PC-9 (cell line): Measurements from ENCODE around the gene SLC8A1. TPM values are rescaled to one million over a fixed set of nuclear protein-coding genes. Genes with fewer than 3 reads are reported as not detected.

Source experiments
- BruUV-seq: library from RNA; stranded (reverse); fragments of 400-500 nt; replicated peaks from 2 replicates; lab custom pipeline; 2021; lab: Mats Ljungman, UMichigan
- CTCF ChIA-PET: fragments of 300-600 bp; sonication (Branson Sonifier 250); formaldehyde crosslinking; loops from one replicate; lab custom pipeline; 2022; ENCODE audit warnings: antibody characterized with exemption; lab: Charles Lee
- POLR2A ChIA-PET: fragments of 300-600 bp; sonication (Branson Sonifier 250); formaldehyde crosslinking; loops from one replicate; lab custom pipeline; 2022; ENCODE audit warnings: antibody characterized with exemption; ENCODE audit not compliant: unreplicated experiment; lab: Charles Lee
- DNase-seq, 2 experiments: peaks; one replicate each; pipeline versions ENCODE4 v3.0.0 to v3.0.0-alpha.2; 2015 to 2022; ENCODE audit warnings: mixed read lengths in 1 of 2
- H2AFZ ChIP-seq: fragments of 200-600 bp; sonication (generic); 2 replicates; pipeline ENCODE4 v1.8.1; 2017; ENCODE audit warnings: antibody characterized with exemption
- H3F3A ChIP-seq: fragments of 200-600 bp; sonication (generic); 2 replicates; pipeline ENCODE4 v1.8.1; 2017; ENCODE audit warnings: antibody characterized with exemption, mild to moderate bottlenecking, low read depth; ENCODE audit not compliant: insufficient read depth
- H3K27ac ChIP-seq: fragments of 200-600 bp; sonication (generic); 2 replicates; pipeline ENCODE4 v1.6.1; 2016; ENCODE audit warnings: mixed run types
- H3K27me3 ChIP-seq: fragments of 200-600 bp; sonication (generic); 2 replicates; pipeline ENCODE4 v1.6.1; 2016; ENCODE audit warnings: low read depth, mixed run types; ENCODE audit not compliant: insufficient read depth
- H3K36me3 ChIP-seq: fragments of 200-600 bp; sonication (generic); 2 replicates; pipeline ENCODE4 v1.6.1; 2016; ENCODE audit warnings: low read depth, mixed run types
- H3K4me1 ChIP-seq: fragments of 200-600 bp; sonication (generic); replicated peaks from 2 replicates; pipeline ENCODE4 v1.6.1; 2016; ENCODE audit warnings: mixed run types; ENCODE audit not compliant: insufficient read depth
- H3K4me2 ChIP-seq: fragments of 200-600 bp; sonication (generic); 2 replicates; pipeline ENCODE4 v1.6.1; 2017; ENCODE audit warnings: mixed run types
- H3K4me3 ChIP-seq: fragments of 200-600 bp; sonication (generic); 2 replicates; pipeline ENCODE4 v1.6.1; 2016; ENCODE audit warnings: mixed run types
- H3K79me2 ChIP-seq: fragments of 200-600 bp; sonication (generic); 2 replicates; pipeline ENCODE4 v1.6.1; 2017; ENCODE audit warnings: low read depth, mixed run types
- H3K9me2 ChIP-seq: fragments of 200-600 bp; sonication (generic); 2 replicates; pipeline ENCODE4 v1.8.1; 2017; ENCODE audit warnings: mild to moderate bottlenecking; ENCODE audit not compliant: insufficient read depth
- H3K9me3 ChIP-seq: fragments of 200-600 bp; sonication (generic); 2 replicates; pipeline ENCODE4 v1.8.1; 2016; ENCODE audit warnings: low read depth; ENCODE audit not compliant: insufficient read depth
- H4K20me1 ChIP-seq: fragments of 200-600 bp; sonication (generic); 2 replicates; pipeline ENCODE4 v1.8.1; 2017; ENCODE audit not compliant: insufficient read depth
- CTCF ChIP-seq: fragments of 200-600 bp; sonication (generic); conservative IDR thresholded peaks from 2 replicates; pipeline ENCODE4 v1.6.1; 2017; ENCODE audit warnings: mixed run types, antibody characterized with exemption, mild to moderate bottlenecking, moderate library complexity
- EZH2 ChIP-seq: fragments of 200-600 bp; sonication (generic); IDR thresholded peaks from 2 replicates; pipeline ENCODE4 v1.8.0; 2017; ENCODE audit warnings: antibody characterized with exemption, low read depth
- intact Hi-C: fragments of 100-400 bp; cut with micrococcal nuclease; formaldehyde crosslinking; loops from one replicate; pipeline ENCODE4 v1.10.0; 2022; ENCODE audit not compliant: unreplicated experiment
- total RNA-seq: library from RNA; stranded (reverse); gene quantifications from 2 replicates; pipeline ENCODE4 v1.2.3, GENCODE V29; 2021

The SLC8A1 gene
- total RNA-seq, 1 experiment from 2014 or later, result 13.5 TPM

GRCh38 chr2:40199771-40200170, 252.1 kb downstream of the SLC8A1 start:
- no peak overlapping the region for H3K4me2 ChIP-seq
- H3K27me3 ChIP-seq, result no peaks in the 10 kb centered on the region
- H3K9me2 ChIP-seq, result no peaks in the 10 kb centered on the region
- CTCF ChIA-PET, result no interaction called here
- TF ChIP-seq CTCF (no peak), EZH2 (no peak)
- BruUV-seq, result no TSS peak
- POLR2A ChIA-PET, result no interaction called here
- H3K4me1 ChIP-seq, result no peaks in the 10 kb centered on the region
- no peaks in the 10 kb centered on the region for H3F3A ChIP-seq
- no peaks in the 10 kb centered on the region for H3K9me3 ChIP-seq
- intact Hi-C loops, result no loop called here
- no peak overlapping the region for H3K27ac ChIP-seq
- no peaks in the 10 kb centered on the region for H3K79me2 ChIP-seq
- no peak overlapping the region for H2AFZ ChIP-seq
- H3K4me3 ChIP-seq, result no peak overlapping the region
- H3K36me3 ChIP-seq, result no peaks in the 10 kb centered on the region
- DNase-seq, result no peak
- no peaks in the 10 kb centered on the region for H4K20me1 ChIP-seq

- CTCF ChIA-PET, result no interaction called here
- H3F3A ChIP-seq, result no peaks in the 10 kb centered on the region
- DNase-seq, result no peak
- TF ChIP-seq EZH2, result no peak
- no peak for TF ChIP-seq CTCF
- H3K36me3 ChIP-seq, result no peaks in the 10 kb centered on the region
- H4K20me1 ChIP-seq, result no peaks in the 10 kb centered on the region
- H3K4me3 ChIP-seq, result no peak overlapping the region
- H3K79me2 ChIP-seq, result no peaks in the 10 kb centered on the region
- H2AFZ ChIP-seq, result no peak overlapping the region
- no peaks in the 10 kb centered on the region for H3K9me3 ChIP-seq
- H3K27me3 ChIP-seq, result no peaks in the 10 kb centered on the region
- POLR2A ChIA-PET, result no interaction called here
- H3K27ac ChIP-seq, result no peak overlapping the region
- no peaks in the 10 kb centered on the region for H3K4me1 ChIP-seq
- no peaks in the 10 kb centered on the region for H3K9me2 ChIP-seq
- intact Hi-C loops, result no loop called here
- no peak overlapping the region for H3K4me2 ChIP-seq
- no TSS peak for BruUV-seq
Observed at GRCh38 chr2:40197121-40197520, 254.8 kb downstream of the SLC8A1 start.

GRCh38 chr2:40193670-40194026, 258.2 kb downstream of the SLC8A1 start:
- Histone ChIP-seq H3F3A (no peaks in the 10 kb centered on the region), H3K9me2 (no peaks in the 10 kb centered on the region), H3K4me2 (no peak overlapping the region), H3K4me1 (no peaks in the 10 kb centered on the region), H4K20me1 (no peaks in the 10 kb centered on the region), H3K4me3 (no peak overlapping the region), H3K79me2 (no peaks in the 10 kb centered on the region), H2AFZ (no peak overlapping the region), H3K27ac (no peak overlapping the region), H3K9me3 (no peaks in the 10 kb centered on the region), H3K36me3 (no peaks in the 10 kb centered on the region), H3K27me3 (no peaks in the 10 kb centered on the region)
- intact Hi-C loops, result no loop called here
- BruUV-seq, result no TSS peak
- TF ChIP-seq CTCF (no peak), EZH2 (no peak)
- ChIA-PET POLR2A (no interaction called here), CTCF (no interaction called here)
- DNase-seq, result no peak
